ENCODE measurements around the gene DUS1L.

The DUS1L gene

GRCh38 chr17:82092628-82092994 is 27.0 kb upstream of the DUS1L start:
- Histone ChIP-seq H3F3A (ENCODE audit: control insufficient read depth, insufficient read depth) (no peaks in the 10 kb centered on the region), H3K79me2 (ENCODE audit: control insufficient read depth, low read length) (peaks cover 47% of the 10 kb centered on the region), H3K36me3 (ENCODE audit: control insufficient read depth, low read length) (peaks cover 95% of the 10 kb centered on the region), H3K27me3 (ENCODE audit: control insufficient read depth, low read length) (no peaks in the 10 kb centered on the region), H3K4me2 (ENCODE audit: low read length) (no peak overlapping the region), H3K9me3 (ENCODE audit: control insufficient read depth, insufficient read depth, low read length) (no peaks in the 10 kb centered on the region), H3K4me1 (ENCODE audit: control insufficient read depth, low read length) (peaks cover 13% of the 10 kb centered on the region), H3K27ac (ENCODE audit: low read depth, low read length) (no peak overlapping the region), H3K4me3 (ENCODE audit: low read length) (no peak overlapping the region), H3K9me2 (replicated peaks; ENCODE audit: control insufficient read depth, low read length) (no peaks in the 10 kb centered on the region), H4K20me1 (ENCODE audit: control insufficient read depth, insufficient read depth, low read depth, low read length) (peaks cover 20% of the 10 kb centered on the region)
- TF ChIP-seq EZH2phosphoT487 (IDR thresholded peaks at IDR 0.05; ENCODE audit: borderline replicate concordance, low read length) (no peak), CTCF (IDR thresholded peaks at IDR 0.05; ENCODE audit: low read depth, low read length, poor library complexity, severe bottlenecking) (no peak)

GRCh38 chr17:82092094-82092586 is 26.5 kb upstream of the DUS1L start:
- H3K27ac ChIP-seq (ENCODE audit: low read depth, low read length) = no peak overlapping the region
- H3K4me3 ChIP-seq (ENCODE audit: low read length) = no peak overlapping the region
- H3K4me2 ChIP-seq (ENCODE audit: low read length) = no peak overlapping the region
- no peaks in the 10 kb centered on the region for H3K9me2 ChIP-seq (replicated peaks; ENCODE audit: control insufficient read depth, low read length)
- H3F3A ChIP-seq (ENCODE audit: control insufficient read depth, insufficient read depth) = no peaks in the 10 kb centered on the region
- no peak for TF ChIP-seq CTCF (IDR thresholded peaks at IDR 0.05; ENCODE audit: low read depth, low read length, poor library complexity, severe bottlenecking)
- no peak for TF ChIP-seq EZH2phosphoT487 (IDR thresholded peaks at IDR 0.05; ENCODE audit: borderline replicate concordance, low read length)
- peaks cover 95% of the 10 kb centered on the region for H3K36me3 ChIP-seq (ENCODE audit: control insufficient read depth, low read length)
- no peaks in the 10 kb centered on the region for H3K9me3 ChIP-seq (ENCODE audit: control insufficient read depth, insufficient read depth, low read length)
- H3K27me3 ChIP-seq (ENCODE audit: control insufficient read depth, low read length) = no peaks in the 10 kb centered on the region
- H3K4me1 ChIP-seq (ENCODE audit: control insufficient read depth, low read length) = peaks cover 13% of the 10 kb centered on the region
- H3K79me2 ChIP-seq (ENCODE audit: control insufficient read depth, low read length) = peaks cover 42% of the 10 kb centered on the region
- H4K20me1 ChIP-seq (ENCODE audit: control insufficient read depth, insufficient read depth, low read depth, low read length) = peaks cover 20% of the 10 kb centered on the region

GRCh38 chr17:82091264-82092066 is 25.9 kb upstream of the DUS1L start:
- Histone ChIP-seq H3K9me3 (ENCODE audit: control insufficient read depth, insufficient read depth, low read length) (no peaks in the 10 kb centered on the region), H3K79me2 (ENCODE audit: control insufficient read depth, low read length) (peaks cover 35% of the 10 kb centered on the region), H3K27me3 (ENCODE audit: control insufficient read depth, low read length) (no peaks in the 10 kb centered on the region), H3K9me2 (replicated peaks; ENCODE audit: control insufficient read depth, low read length) (no peaks in the 10 kb centered on the region), H3K27ac (ENCODE audit: low read depth, low read length) (no peak overlapping the region), H3K36me3 (ENCODE audit: control insufficient read depth, low read length) (peaks cover 94% of the 10 kb centered on the region), H3K4me3 (ENCODE audit: low read length) (no peak overlapping the region), H3K4me2 (ENCODE audit: low read length) (no peak overlapping the region), H4K20me1 (ENCODE audit: control insufficient read depth, insufficient read depth, low read depth, low read length) (peaks cover 13% of the 10 kb centered on the region), H3K4me1 (ENCODE audit: control insufficient read depth, low read length) (peaks cover 9% of the 10 kb centered on the region), H3F3A (ENCODE audit: control insufficient read depth, insufficient read depth) (no peaks in the 10 kb centered on the region)
- TF ChIP-seq CTCF (IDR thresholded peaks at IDR 0.05; ENCODE audit: low read depth, low read length, poor library complexity, severe bottlenecking) = no peak
- TF ChIP-seq EZH2phosphoT487 (IDR thresholded peaks at IDR 0.05; ENCODE audit: borderline replicate concordance, low read length) = no peak

All from DOHH2 (cell line).